Stimulated activated CD4-positive, alpha-beta T cell treated with anti-CD3 and anti-CD28 coated beads, Interleukin-1b, Interleukin-23, amount 100 ng/mL, for 1 hour (primary cell): ENCODE measurements around the gene RNF150.

Experiments used
- DNase-seq, 2 donors: peaks; one replicate each; pipeline ENCODE4 v3.0.0-alpha.2; 2020; ENCODE audit warnings: low read depth in 2 of 2

The RNF150 gene

DNA sequence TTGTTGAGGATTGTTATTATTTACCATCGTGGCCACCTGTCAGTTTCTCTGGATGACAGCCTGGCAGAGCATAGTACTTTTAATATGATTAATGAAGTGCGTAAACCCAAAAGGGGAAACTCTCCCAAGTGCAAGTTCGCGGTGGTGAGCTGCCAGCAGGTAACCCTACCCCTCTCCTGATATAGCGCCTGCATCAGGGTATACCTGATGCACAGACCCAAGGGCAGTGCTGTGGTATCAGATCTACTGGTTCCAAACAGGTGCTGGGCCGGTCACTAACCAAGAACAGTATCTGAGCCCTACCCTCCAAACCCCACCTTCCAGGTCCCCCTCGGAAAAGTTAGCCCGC, 1.6 kb downstream of the RNF150 start:
- DNase-seq = no peak

DNA sequence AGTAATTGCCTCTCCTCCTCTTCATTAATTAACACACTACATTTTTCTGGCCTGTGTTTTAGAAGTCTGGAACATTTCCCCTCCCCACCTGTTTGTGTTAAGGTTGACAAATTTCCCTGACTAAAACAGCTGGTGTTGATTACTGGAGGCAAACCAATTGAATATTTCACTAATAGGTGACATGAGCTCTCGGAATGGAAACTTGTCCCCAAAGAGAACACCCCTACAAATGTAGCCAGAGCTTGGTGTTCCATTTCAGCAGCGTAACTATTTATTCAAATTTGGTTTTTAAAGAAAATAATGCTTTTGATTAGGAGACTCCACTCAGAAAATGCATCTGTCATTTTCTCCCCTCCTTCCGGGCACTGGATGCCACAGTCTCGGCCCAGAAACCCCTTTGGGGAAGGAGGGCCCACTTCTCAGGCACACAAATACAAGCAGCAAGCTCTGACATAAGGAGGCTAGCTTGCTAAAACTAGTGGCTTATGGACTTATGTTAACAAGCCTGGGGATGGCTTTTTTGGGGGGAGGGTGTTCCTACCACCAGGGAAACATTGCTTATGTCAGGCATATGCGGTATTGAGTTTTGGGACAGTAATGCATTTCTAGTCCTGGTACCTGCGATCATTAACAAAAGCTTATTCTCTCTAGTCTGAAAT, 2.2 kb downstream of the RNF150 start:
- no peak for DNase-seq

DNA sequence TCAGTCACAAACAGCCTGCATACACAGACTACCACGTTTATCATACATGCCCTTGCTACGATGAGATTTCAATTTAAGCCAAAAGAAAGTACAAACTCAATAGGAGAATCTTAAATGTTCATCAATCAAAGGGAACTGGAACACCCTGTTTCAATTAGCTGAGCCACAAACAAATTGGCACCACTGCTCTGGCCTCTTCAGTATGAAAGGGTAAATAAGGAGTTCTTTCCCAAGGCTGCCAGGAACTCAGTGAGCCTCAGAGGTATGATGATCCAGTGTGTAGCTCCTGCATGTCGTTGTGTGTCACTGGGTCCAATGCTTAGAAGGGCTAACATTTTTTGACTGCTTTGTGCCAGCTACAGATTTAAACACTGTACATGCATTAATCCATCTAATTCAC, 5.4 kb downstream of the RNF150 start:
- no peak for DNase-seq

GRCh38 chr4:141126769-141127168, 6.5 kb downstream of the RNF150 start:
- DNase-seq = no peak

- DNase-seq = no peak
Observed at GRCh38 chr4:141124224-141124623, 9.0 kb downstream of the RNF150 start.

DNA sequence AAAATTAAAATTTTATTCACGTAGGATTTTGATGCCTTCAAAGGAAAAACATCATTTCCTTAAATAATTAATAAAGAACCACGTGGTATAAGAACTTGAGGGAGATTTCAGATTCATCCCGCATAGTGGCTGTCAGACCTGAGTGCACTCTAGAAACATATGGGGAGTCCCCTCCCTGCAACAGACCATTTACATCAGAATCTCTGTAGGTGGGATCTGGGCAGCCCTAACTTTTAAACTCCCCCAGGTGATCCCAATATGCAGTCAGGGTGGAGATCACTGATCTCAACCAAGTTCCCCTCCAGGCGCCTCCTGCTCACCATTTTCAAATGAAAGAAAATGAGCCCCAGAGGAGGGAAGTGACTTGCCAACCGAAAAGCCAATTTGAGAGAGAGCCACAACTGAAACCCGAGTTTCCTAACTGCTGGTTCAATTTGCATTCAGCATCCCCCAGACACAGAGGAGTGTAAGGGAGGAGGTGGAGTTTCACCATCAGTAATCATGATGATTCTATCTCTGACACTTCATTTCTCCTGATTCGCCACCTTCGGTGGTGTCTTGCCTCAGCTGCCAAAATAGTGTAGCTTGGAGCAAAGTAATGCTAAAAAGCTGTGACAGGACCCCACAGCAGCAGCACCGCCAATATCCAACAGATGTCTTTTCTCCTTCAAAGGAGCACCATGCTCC, 11.4 kb downstream of the RNF150 start:
- DNase-seq = no peak

GRCh38 chr4:141121101-141121500, 12.2 kb downstream of the RNF150 start:
- no peak for DNase-seq

- no peak for DNase-seq
Observed at GRCh38 chr4:141120036-141120593, 13.2 kb downstream of the RNF150 start.

DNA sequence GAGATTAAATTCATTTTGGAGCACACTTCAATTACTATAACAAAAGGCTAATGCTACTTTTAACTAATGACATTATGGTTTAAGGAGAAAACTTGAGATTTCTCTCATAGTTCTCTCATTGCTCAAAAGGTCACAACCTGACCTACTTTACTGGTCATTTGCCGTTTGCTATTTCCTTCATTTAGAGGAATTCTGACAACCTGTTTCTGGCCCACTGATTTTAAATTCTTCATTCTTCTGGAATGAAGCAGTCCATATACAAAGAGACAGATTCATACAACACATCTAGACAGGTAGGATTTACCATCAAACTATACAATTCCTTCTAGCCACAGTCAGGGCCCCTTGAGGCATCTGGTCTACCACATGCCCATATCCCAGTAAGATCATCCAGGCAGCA, 14.2 kb downstream of the RNF150 start:
- DNase-seq = no peak

- DNase-seq = no peak
Observed at GRCh38 chr4:141118381-141118780, 14.9 kb downstream of the RNF150 start.

GRCh38 chr4:141117935-141118334, 15.3 kb downstream of the RNF150 start:
- no peak for DNase-seq

- DNase-seq = no peak
Observed at GRCh38 chr4:141109983-141110382, 23.3 kb downstream of the RNF150 start.

DNA sequence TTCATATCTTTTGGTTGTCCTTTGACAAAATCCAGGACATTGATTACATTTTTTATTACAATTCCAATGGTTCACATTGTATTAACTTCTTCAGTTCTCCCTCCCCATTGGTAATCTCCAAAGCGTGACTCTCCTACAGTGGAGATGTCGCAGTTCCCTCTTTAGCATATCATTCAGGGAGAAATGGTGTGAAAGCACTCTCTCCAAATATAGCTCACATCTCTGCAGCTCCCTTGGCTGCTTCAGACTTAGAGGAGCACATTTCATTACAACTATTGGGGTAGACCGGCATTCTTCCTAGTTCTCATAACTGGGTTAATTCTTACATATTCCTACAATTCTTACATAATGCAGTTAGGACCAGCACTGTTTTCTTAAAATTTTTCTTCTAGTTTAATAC, 25.3 kb downstream of the RNF150 start:
- DNase-seq = no peak

DNA sequence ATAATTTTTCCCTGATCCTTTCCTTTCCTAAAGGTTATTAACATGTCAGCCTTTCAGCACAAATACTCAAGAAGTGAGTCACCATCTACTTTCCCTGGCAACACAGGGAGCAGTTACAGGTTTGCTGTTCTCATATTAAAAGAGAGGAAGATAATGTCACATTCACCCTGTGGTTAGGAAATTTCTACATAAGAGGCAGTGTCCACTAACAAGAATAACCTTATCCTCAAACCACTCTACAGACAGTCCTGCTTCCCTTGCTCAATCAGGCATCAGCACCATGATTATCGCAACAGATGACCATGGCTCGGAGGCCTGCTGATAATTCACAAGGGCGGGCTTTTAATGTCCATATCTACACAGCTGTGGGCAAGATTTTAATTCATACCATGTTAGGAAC, 30.9 kb downstream of the RNF150 start:
- DNase-seq = no peak

GRCh38 chr4:141101511-141101910, 31.8 kb downstream of the RNF150 start:
- no peak for DNase-seq

GRCh38 chr4:141099326-141099725, 33.9 kb downstream of the RNF150 start:
- no peak for DNase-seq

DNA sequence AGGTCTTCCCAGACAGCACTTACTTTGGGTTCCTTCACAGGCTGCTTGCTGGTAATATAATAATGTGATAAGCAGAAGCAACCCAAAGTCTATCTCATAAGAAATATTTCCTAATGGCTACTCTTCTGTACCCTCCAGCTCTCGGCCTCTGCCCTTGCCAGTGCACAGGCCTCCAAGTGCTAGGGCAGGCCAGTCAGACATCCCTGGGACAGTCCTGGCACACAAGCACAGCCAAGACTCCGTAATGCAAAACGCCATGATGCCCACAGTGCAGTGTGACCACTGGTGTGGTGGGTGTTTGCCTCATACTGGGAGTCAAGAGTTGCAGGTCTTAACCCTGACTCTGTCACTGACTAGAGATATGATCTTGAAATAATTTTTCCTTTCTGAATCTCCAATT, 35.1 kb downstream of the RNF150 start:
- DNase-seq = no peak

DNA sequence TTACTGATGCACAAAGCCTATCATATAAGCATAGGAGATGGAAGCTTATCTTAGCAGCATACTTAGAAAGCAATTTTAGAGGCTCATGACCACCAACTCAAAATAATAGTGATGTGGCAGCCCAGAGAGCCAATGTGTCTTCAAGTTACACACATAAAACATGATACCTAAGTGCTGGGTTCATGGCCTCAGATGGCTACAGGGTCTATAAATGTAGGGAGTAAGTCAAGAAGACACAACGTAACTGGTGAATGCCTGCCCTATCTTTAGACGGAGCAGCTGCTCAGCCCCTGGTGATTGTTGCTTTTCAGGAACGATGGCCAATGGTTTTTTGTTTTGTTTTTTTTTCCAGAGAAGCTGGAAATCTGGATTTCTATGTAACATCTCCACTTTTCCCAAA, 42.8 kb downstream of the RNF150 start:
- DNase-seq = no peak

- no peak for DNase-seq
Observed at GRCh38 chr4:141081921-141082395, 51.3 kb downstream of the RNF150 start.

DNA sequence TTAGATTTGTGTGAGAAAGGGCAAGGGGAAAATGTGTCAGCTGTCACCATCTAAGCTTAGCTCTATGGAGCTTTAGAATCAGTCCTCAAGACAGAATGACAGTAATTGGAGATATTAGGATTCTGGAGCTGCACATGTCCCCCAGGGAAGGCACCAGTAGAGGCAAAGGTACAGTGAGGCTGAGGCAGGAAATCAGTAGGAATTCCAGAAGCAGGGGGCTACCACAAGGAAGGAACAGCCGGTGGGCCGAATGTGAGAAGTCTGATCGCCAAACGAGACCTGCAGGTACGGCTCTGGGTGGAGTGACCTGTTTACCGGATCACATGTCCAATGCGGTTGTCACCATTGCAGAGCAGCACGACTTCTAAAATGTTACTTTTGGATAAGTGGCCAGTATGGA, 52.6 kb downstream of the RNF150 start:
- no peak for DNase-seq

DNA sequence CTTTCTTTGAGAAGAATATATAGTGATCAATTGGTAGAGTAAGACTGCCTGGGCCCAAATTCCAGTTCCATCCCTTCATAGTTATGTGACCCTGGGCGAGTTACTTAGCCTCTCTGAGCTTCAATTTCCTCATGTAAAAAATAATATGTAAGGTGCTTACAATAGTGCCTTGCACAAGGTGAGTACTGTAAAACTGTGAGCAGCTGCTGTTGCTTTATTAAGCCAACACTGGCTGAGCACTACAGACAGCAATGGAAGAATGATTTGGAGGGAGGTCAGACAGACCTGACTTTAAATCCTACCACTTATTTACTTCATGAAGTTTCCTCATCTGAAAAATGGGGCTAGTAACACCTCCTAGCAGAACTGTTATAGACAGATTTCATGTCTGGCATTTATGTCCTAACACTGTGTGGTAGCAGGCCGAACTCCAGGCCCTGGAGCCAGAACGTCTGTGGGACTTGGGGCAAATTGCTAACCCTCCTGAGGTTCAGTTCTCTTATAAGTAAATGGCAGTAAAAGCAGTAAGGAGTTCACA, 53.8 kb downstream of the RNF150 start:
- no peak for DNase-seq

DNA sequence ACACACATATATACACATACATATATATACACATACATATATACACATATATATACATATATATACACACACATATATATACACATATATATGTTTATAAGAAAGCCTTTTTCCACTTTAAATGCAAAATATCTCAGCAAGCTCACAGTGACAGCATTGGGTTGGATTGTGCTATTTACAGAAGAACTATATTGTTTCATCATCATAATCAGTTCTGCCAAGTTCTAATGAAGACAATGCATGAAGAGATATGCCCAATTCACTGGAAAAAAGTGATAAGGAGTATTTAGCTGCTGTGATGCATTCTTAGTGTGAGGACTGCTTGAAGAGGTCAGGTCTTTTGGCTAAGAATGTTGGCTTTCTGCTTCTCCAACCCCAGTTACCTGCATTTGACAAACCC, 54.4 kb downstream of the RNF150 start:
- no peak for DNase-seq

DNA sequence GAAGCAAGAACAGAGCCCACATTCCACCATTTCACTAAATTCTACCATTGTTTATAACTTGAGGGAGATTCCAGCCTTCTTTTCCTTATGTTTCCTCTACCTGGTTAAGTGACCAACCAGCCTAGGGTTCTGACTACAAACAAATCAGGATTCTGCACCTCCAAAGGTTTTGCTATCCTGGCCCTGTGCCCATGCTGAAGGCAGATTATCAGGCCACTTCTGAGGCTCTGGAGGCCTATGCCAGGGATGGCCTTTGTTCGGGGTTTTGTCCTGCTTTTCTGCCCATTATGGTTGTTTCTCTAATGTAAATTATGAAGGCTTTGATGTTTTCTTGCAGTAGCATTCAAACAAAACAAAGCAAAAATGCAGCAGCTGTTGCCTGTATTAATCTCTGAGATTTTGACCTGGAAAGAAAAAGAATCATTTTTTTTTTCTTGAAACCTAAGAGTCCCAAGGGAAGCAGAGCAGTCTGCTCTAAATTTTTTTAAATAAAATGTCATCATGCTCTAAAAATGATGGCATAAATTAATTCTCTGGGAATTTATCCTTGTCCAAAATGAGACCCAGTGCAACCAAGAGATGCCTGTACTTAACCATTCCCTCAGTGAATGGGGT, 55.6 kb downstream of the RNF150 start:
- no peak for DNase-seq
